Measurements from ENCODE around the gene TMEM115.

The TMEM115 gene

GRCh38 chr3:50330330-50330729 lies 29.0 kb downstream of the TMEM115 start:
- no peak for DNase-seq

- DNase-seq: peak; percentile 96 to 97
These were observed 31.2 kb downstream of the TMEM115 start, which contains the start of gene TUSC2 for GRCh38 chr3:50327943-50328691. Gene TUSC2, minus strand, starts transcription at chr3:50328223. Its CDS starts 124 bp downstream, at chr3:50328099.

GRCh38 chr3:50327129-50327528 lies 32.2 kb downstream of the TMEM115 start:
- no peak for DNase-seq

- DNase-seq: no peak
These were observed 33.2 kb downstream of the TMEM115 start for GRCh38 chr3:50326182-50326541.

GRCh38 chr3:50325497-50326181 lies 33.7 kb downstream of the TMEM115 start:
- DNase-seq: no peak

GRCh38 chr3:50325113-50325480 lies 34.2 kb downstream of the TMEM115 start:
- DNase-seq: no peak

GRCh38 chr3:50324351-50325112 lies 34.8 kb downstream of the TMEM115 start:
- DNase-seq: peak; percentile 68 to 76

- no peak for DNase-seq
These were observed 35.6 kb downstream of the TMEM115 start for GRCh38 chr3:50323614-50324199.

GRCh38 chr3:50323092-50323600 lies 36.2 kb downstream of the TMEM115 start:
- DNase-seq: no peak

- no peak for DNase-seq
These were observed 36.8 kb downstream of the TMEM115 start, which contains the start of gene HYAL2 for GRCh38 chr3:50322386-50323091. Gene HYAL2, minus strand, starts transcription at chr3:50322745. Its CDS starts 2,256 bp downstream, at chr3:50320489.

GRCh38 chr3:50322115-50322385 lies 37.3 kb downstream of the TMEM115 start:
- no peak for DNase-seq

GRCh38 chr3:50321336-50322114 lies 37.8 kb downstream of the TMEM115 start:
- peak; percentile 87 to 88 for DNase-seq

GRCh38 chr3:50320853-50321335 lies 38.4 kb downstream of the TMEM115 start:
- DNase-seq: peak; percentile 68 to 72

- DNase-seq: no peak
These were observed 39.3 kb downstream of the TMEM115 start for GRCh38 chr3:50319894-50320625.

- DNase-seq: no peak
These were observed 40.0 kb downstream of the TMEM115 start for GRCh38 chr3:50319181-50319893.

- DNase-seq: no peak
These were observed 40.7 kb downstream of the TMEM115 start for GRCh38 chr3:50318615-50319014.

GRCh38 chr3:50318163-50318562 lies 41.2 kb downstream of the TMEM115 start:
- no peak for DNase-seq

- DNase-seq: no peak
These were observed 42.0 kb downstream of the TMEM115 start for GRCh38 chr3:50317300-50317699.

- DNase-seq: peak; percentile 57 to 62
These were observed 42.6 kb downstream of the TMEM115 start for GRCh38 chr3:50316657-50317242.

GRCh38 chr3:50314816-50315215 lies 44.5 kb downstream of the TMEM115 start:
- DNase-seq: no peak
